CD14-positive monocyte (primary cell): Measurements from ENCODE around the gene LIPE. TPM values are rescaled to one million over a fixed set of nuclear protein-coding genes. Genes with fewer than 3 reads are reported as not detected.

ENCODE experiments used
- DNase-seq, 3 donors: peaks; one replicate each; pipeline ENCODE4 v3.0.0-alpha.2; 2011 to 2022
- H2AFZ ChIP-seq: 2 replicates; pipeline ENCODE4 v1.6.0; 2012; ENCODE audit warnings: mild to moderate bottlenecking, low read depth, low read length, inconsistent platforms; ENCODE audit not compliant: insufficient read depth, poor library complexity, severe bottlenecking
- H3K27ac ChIP-seq, 2 donors: 1 replicate in 1 of 2; 2 replicates in 1 of 2; pipeline ENCODE4 v1.5.1; 2012 to 2013; ENCODE audit warnings: low read length in 2 of 2, control low read depth in 1 of 2, inconsistent platforms in 1 of 2, low read depth in 1 of 2, mild to moderate bottlenecking in 1 of 2
- H3K27me3 ChIP-seq, 2 donors: one replicate each; pipeline versions ENCODE4 v1.6.0 to v1.6.1; 2011 to 2013; ENCODE audit warnings: low read length in 2 of 2; ENCODE audit not compliant: control insufficient read depth in 2 of 2, insufficient read depth in 2 of 2
- H3K36me3 ChIP-seq, 2 donors: replicated peaks in 1 of 2; 1 replicate in 1 of 2; 2 replicates in 1 of 2; pipeline versions ENCODE4 v1.5.1 to v1.6.1; 2012 to 2013; ENCODE audit warnings: low read length in 2 of 2, control low read depth in 1 of 2, inconsistent platforms in 1 of 2, mild to moderate bottlenecking in 1 of 2; ENCODE audit not compliant: insufficient read depth in 2 of 2, control insufficient read depth in 1 of 2
- H3K4me1 ChIP-seq, 2 donors: 1 replicate in 1 of 2; 2 replicates in 1 of 2; pipeline versions ENCODE4 v1.5.1 to v1.6.1; 2012 to 2013; ENCODE audit warnings: low read length in 2 of 2, control low read depth in 1 of 2, inconsistent platforms in 1 of 2, mild to moderate bottlenecking in 1 of 2, moderate library complexity in 1 of 2; ENCODE audit not compliant: insufficient read depth in 2 of 2, control insufficient read depth in 1 of 2
- H3K4me2 ChIP-seq: replicated peaks from 2 replicates; pipeline ENCODE3; 2012; ENCODE audit warnings: low read length, moderate library complexity, mild to moderate bottlenecking; ENCODE audit not compliant: poor library complexity, severe bottlenecking; ENCODE audit errors: extremely low read depth
- H3K4me3 ChIP-seq, 3 experiments: fragments of 200-600 bp in 1 of 3; sonication (generic) in 1 of 3; replicated peaks in 1 of 3; 1 replicate in 2 of 3; 2 replicates in 1 of 3; pipeline ENCODE4 v1.5.1; 2011 to 2013; ENCODE audit warnings: low read length in 3 of 3, mild to moderate bottlenecking in 3 of 3, control low read depth in 2 of 3, low read depth in 2 of 3, inconsistent platforms in 1 of 3, moderate library complexity in 1 of 3
- H3K79me2 ChIP-seq: 2 replicates; pipeline ENCODE4 v1.6.0; 2012; ENCODE audit warnings: mild to moderate bottlenecking, control low read depth, inconsistent platforms, low read length, moderate library complexity; ENCODE audit not compliant: insufficient read depth
- H3K9ac ChIP-seq: 2 replicates; pipeline ENCODE4 v1.6.0; 2017; ENCODE audit warnings: low read length, mild to moderate bottlenecking; ENCODE audit not compliant: insufficient read depth, poor library complexity, severe bottlenecking
- H3K9me3 ChIP-seq, 2 donors: replicated peaks in 1 of 2; 1 replicate in 1 of 2; 2 replicates in 1 of 2; pipeline versions ENCODE4 v1.5.1 to v1.6.1; 2012 to 2013; ENCODE audit warnings: low read length in 2 of 2, control low read depth in 1 of 2; ENCODE audit not compliant: control insufficient read depth in 1 of 2, insufficient read depth in 1 of 2
- H4K20me1 ChIP-seq: 2 replicates; pipeline ENCODE4 v1.6.0; 2012; ENCODE audit warnings: mild to moderate bottlenecking, low read length, control low read depth, moderate library complexity; ENCODE audit not compliant: insufficient read depth
- H3K27ac Mint-ChIP-seq, 7 donors: one replicate each; pipeline ENCODE4 v1.8.0; 2020; ENCODE audit warnings: mild to moderate bottlenecking in 7 of 7, mixed read lengths in 7 of 7, moderate library complexity in 6 of 7, inconsistent platforms in 2 of 7
- H3K27me3 Mint-ChIP-seq, 3 donors: one replicate each; pipeline ENCODE4 v1.8.0; 2021 to 2022; ENCODE audit warnings: low read depth in 3 of 3, mild to moderate bottlenecking in 3 of 3, mixed read lengths in 3 of 3, moderate library complexity in 3 of 3, inconsistent platforms in 1 of 3
- H3K36me3 Mint-ChIP-seq, 2 donors: one replicate each; pipeline ENCODE4 v1.8.0; 2020; ENCODE audit warnings: mixed read lengths in 2 of 2, inconsistent platforms in 1 of 2, mild to moderate bottlenecking in 1 of 2
- H3K4me1 Mint-ChIP-seq: one replicate; pipeline ENCODE4 v1.8.0; 2020; ENCODE audit warnings: mild to moderate bottlenecking, mixed read lengths
- H3K4me3 Mint-ChIP-seq, 2 donors: one replicate each; pipeline ENCODE4 v1.8.0; 2020; ENCODE audit warnings: mild to moderate bottlenecking in 2 of 2, mixed read lengths in 2 of 2, moderate library complexity in 1 of 2
- H3K9me3 Mint-ChIP-seq, 7 donors: one replicate each; pipeline ENCODE4 v1.8.0; 2020 to 2022; ENCODE audit warnings: mixed read lengths in 7 of 7, mild to moderate bottlenecking in 6 of 7, moderate library complexity in 6 of 7, inconsistent platforms in 2 of 7
- CTCF ChIP-seq: fragments of 200-600 bp; IDR thresholded peaks from one replicate; pipeline ENCODE4 v1.8.0; 2022; ENCODE audit warnings: antibody characterized with exemption, mild to moderate bottlenecking
- WGBS: methylation state at CpG from one replicate; pipeline ENCODE4 v1.1.5; 2013; ENCODE audit warnings: missing lambda C conversion rate; ENCODE audit not compliant: insufficient coverage; 5-methylcytosine and 5-hydroxymethylcytosine counted together
- intact Hi-C, 2 donors: fragments of 100-400 bp; cut with micrococcal nuclease; formaldehyde crosslinking; loops; one replicate each; pipeline versions ENCODE4 v1.15.0 to v1.15.1; 2023
- polyA plus RNA-seq, 3 donors: library from polyadenylated mRNA; depleted of rRNA in 1 of 3; unstranded in 2 of 3; stranded (reverse) in 1 of 3; fragments of 300-500 nt in 2 of 3; fragments of >200 nt in 1 of 3; fragmentation: Illumina TruSeq in 2 of 3; gene quantifications; 1 replicate in 2 of 3; 2 replicates in 1 of 3; pipeline ENCODE4 v1.2.3, GENCODE V29; 2012 to 2021

Gene LIPE
- polyA plus RNA-seq, 3 donors, result 0.31 TPM; not detected in 2

GRCh38 chr19:42422901-42423461 is 4.2 kb downstream of the LIPE start:
- peaks cover 0 to 2% of the 10 kb centered on the region in 2 donors for H3K36me3 Mint-ChIP-seq
- 0% methylated on average over 35 of the region's 38 CpGs for WGBS
- Histone ChIP-seq H4K20me1 (no peaks in the 10 kb centered on the region), H3K36me3 (no peaks in the 10 kb centered on the region), H3K79me2 (no peaks in the 10 kb centered on the region), H2AFZ (peak overlapping the region; percentile 81), H3K27me3 (peaks cover 0 to 34% of the 10 kb centered on the region in 2 donors), H3K4me2 (peak overlapping the region; percentile 81), H3K4me1 (peaks cover 23 to 37% of the 10 kb centered on the region in 2 donors), H3K4me3 (peak overlapping the region; percentile 21 to 74 (median 63)), H3K27ac (no peak overlapping the region), H3K9me3 (no peaks in the 10 kb centered on the region), H3K9ac (peak overlapping the region; percentile 29)
- intact Hi-C loops, result no loop called here
- H3K27me3 Mint-ChIP-seq, result peaks cover 39 to 55% (median 40%) of the 10 kb centered on the region in 3 donors
- H3K4me1 Mint-ChIP-seq, result peaks cover 38% of the 10 kb centered on the region
- DNase-seq, result peak in 2 of 3 donors; percentile 11 to 42
- H3K27ac Mint-ChIP-seq, result no peak overlapping the region
- peaks cover 0 to 17% (median 6%) of the 10 kb centered on the region in 7 donors for H3K9me3 Mint-ChIP-seq
- no peak for TF ChIP-seq CTCF
- H3K4me3 Mint-ChIP-seq, result peak overlapping the region; percentile 82 to 92

GRCh38 chr19:42422092-42422900 is 4.9 kb downstream of the LIPE start:
- Histone ChIP-seq H3K4me1 (peaks cover 23 to 37% of the 10 kb centered on the region in 2 donors), H3K4me3 (peak overlapping the region in 2 of 3 experiments; percentile 63 to 74), H3K9ac (peak overlapping the region; percentile 29), H2AFZ (peak overlapping the region; percentile 81), H3K4me2 (peak overlapping the region; percentile 81), H3K27ac (no peak overlapping the region), H4K20me1 (no peaks in the 10 kb centered on the region), H3K36me3 (no peaks in the 10 kb centered on the region), H3K79me2 (no peaks in the 10 kb centered on the region), H3K9me3 (no peaks in the 10 kb centered on the region), H3K27me3 (peaks cover 0 to 34% of the 10 kb centered on the region in 2 donors)
- peaks cover 38% of the 10 kb centered on the region for H3K4me1 Mint-ChIP-seq
- no peak overlapping the region for H3K27ac Mint-ChIP-seq
- H3K36me3 Mint-ChIP-seq, result peaks cover 0 to 2% of the 10 kb centered on the region in 2 donors
- TF ChIP-seq CTCF, result no peak
- H3K9me3 Mint-ChIP-seq, result peaks cover 0 to 17% (median 6%) of the 10 kb centered on the region in 7 donors
- DNase-seq, result no peak
- WGBS, result 50% methylated on average over 6 of the region's 17 CpGs
- H3K4me3 Mint-ChIP-seq, result peak overlapping the region; percentile 82 to 92
- intact Hi-C loops, result no loop called here
- peaks cover 39 to 55% (median 40%) of the 10 kb centered on the region in 3 donors for H3K27me3 Mint-ChIP-seq
